GM19023 (cell line): ENCODE data around the gene EEFSEC.
A peak's percentile ranks its signal among the peaks of the same experiment; 100 is the strongest.

Experiments
- ATAC-seq: cut with Tn5 transposase; IDR thresholded peaks from one replicate; pipeline ENCODE4 v1.9.1; 2021; ENCODE audit warnings: mild to moderate bottlenecking, moderate library complexity; ENCODE audit not compliant: unreplicated experiment

Gene EEFSEC, protein sequence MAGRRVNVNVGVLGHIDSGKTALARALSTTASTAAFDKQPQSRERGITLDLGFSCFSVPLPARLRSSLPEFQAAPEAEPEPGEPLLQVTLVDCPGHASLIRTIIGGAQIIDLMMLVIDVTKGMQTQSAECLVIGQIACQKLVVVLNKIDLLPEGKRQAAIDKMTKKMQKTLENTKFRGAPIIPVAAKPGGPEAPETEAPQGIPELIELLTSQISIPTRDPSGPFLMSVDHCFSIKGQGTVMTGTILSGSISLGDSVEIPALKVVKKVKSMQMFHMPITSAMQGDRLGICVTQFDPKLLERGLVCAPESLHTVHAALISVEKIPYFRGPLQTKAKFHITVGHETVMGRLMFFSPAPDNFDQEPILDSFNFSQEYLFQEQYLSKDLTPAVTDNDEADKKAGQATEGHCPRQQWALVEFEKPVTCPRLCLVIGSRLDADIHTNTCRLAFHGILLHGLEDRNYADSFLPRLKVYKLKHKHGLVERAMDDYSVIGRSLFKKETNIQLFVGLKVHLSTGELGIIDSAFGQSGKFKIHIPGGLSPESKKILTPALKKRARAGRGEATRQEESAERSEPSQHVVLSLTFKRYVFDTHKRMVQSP

DNA sequence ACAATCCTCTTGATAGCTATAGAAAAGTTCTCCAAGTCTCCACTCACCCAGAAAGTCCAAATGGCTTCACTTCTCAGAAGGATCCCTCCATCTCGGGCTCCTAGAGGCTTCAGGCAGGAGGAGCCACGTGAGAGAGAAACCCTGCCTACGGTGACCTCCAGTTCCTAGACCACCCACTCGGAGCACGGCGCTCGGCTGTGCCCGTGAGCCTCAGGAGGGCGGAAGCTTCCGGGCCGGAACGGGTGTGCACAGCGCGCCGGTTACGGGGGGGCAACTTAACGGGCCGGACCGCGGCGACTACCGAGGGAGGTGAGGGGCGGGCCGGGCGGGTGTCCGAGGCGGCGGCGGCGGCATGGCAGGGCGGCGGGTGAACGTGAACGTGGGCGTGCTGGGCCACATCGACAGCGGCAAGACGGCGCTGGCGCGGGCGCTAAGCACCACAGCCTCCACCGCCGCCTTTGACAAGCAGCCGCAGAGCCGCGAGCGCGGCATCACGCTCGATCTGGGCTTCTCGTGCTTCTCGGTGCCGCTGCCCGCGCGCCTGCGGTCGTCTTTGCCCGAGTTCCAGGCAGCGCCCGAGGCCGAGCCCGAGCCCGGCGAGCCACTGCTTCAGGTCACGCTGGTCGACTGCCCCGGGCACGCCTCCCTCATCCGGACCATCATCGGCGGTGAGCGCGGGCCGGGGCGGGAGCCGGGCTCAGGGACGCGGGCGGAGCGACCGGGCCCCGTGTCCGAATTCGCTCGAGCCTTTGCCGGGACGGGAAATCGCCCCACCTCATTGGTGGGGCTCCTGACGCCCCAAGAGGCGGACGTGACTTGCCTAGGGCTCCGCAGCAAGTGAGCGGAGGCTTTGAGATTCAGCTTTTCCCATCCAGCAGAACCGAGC lies at the start of gene EEFSEC:
Gene EEFSEC, plus strand, starts transcription at position 326 of the 886 bp plus-strand sequence. Its CDS starts 27 bp downstream, at position 353.
- ATAC-seq: peak; percentile 89

DNA sequence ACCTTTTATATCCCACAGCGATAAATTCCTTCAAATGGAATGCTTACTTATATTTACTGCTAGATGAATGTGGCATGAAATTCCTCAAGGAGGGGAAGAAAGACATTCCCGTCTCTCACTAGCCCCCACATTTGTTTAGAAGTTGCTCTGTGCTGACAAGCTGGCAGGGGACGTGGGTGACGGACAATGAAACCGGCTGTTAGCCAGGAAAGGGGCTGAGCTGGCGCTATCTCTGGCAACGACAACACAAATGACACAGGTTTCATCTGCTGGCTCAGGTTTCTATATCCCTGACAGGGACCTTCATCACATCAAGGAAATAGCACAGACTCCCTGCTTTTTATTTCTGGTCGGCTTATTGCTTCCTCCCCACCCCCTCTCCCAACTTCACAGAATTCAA lies 45.4 kb upstream of the EEFSEC start:
- no peak for ATAC-seq

GRCh38 chr3:128111147-128111546 lies 42.1 kb upstream of the EEFSEC start:
- ATAC-seq: no peak

GRCh38 chr3:128112357-128112968 lies 40.8 kb upstream of the EEFSEC start:
- ATAC-seq: no peak

GRCh38 chr3:128113817-128114794 lies 39.2 kb upstream of the EEFSEC start:
- no peak for ATAC-seq

DNA sequence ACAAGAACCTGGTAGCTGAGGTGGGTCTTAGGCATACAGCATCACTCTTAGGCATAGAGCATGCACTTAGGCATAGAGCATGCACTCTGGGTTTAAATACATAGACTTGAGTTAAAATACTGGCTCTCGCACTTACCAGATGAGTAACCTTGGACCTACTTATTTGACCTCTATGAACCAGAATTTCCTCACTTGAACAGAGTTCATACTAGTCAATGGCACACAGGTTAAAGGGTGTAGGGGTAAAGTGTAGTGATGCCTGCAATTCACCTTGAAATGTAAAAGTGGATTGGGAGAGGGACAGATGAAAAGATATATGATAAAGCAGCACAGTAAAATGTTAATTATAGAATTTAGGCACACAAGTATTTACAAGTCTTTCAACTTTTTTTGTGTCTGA lies 31.3 kb upstream of the EEFSEC start:
- ATAC-seq: no peak

DNA sequence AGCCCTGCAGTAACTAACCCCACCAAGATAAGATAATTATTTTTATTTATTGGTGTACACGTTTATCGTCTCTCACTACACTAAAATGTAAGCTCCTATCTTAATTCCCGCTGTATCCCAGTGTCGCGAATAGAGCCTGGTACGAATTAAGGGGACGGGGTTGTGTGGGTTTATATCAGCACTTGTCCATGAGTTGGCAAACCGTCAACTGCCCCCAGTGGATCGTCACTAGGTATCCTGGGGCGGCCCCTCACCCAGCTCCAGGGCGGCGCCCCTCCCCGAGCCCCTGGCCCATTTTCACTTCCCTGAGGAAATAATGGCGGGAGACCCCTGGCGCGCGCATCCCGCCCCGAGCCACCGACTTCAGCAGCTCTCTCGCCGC lies 30.1 kb upstream of the EEFSEC start:
- ATAC-seq: no peak

- ATAC-seq: peak; percentile 99
Observed at GRCh38 chr3:128123538-128124368, 29.5 kb upstream of the EEFSEC start, which contains the start of gene RUVBL1. Gene RUVBL1 (minus strand): TSS chr3:128123812. CDS start chr3:128123724, 88 bp downstream.

DNA sequence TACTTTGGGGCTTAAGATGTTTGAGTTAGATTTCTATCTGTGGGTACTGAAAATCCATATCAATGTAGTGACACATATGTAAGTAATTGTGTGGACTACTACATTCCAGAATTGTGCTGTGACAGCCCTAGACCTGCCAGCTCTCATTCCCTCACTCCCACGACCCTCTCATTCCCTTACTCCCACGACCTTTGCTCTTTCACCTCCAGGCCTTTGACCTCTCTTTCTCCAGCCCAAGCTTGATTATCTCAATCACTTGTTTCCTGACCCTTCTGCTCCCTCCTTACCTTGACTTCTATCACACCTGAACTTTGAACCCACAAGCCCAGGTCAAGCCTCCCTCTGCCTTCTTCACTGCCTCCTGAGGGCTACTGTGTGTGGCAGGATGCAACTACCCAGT lies 26.0 kb upstream of the EEFSEC start:
- no peak for ATAC-seq

DNA sequence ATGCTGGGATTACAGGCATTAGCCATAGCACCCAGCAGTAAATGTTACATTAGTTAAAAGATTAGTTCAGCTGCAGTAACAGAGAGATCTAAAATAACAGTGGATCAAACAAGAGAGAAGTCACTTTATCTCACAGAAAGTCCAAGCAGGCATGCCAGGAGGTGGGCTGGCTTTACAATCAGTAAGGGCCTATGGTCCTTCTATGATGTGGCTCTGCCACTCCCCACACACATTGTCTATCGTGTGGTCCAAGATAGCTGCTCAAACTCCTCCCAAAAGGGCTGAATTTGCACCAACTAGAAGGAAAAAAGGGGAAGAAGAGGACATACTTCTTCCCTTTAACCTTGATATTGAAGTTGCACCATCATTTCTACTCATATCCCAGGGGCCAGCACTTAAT lies 25.0 kb upstream of the EEFSEC start:
- ATAC-seq: no peak

DNA sequence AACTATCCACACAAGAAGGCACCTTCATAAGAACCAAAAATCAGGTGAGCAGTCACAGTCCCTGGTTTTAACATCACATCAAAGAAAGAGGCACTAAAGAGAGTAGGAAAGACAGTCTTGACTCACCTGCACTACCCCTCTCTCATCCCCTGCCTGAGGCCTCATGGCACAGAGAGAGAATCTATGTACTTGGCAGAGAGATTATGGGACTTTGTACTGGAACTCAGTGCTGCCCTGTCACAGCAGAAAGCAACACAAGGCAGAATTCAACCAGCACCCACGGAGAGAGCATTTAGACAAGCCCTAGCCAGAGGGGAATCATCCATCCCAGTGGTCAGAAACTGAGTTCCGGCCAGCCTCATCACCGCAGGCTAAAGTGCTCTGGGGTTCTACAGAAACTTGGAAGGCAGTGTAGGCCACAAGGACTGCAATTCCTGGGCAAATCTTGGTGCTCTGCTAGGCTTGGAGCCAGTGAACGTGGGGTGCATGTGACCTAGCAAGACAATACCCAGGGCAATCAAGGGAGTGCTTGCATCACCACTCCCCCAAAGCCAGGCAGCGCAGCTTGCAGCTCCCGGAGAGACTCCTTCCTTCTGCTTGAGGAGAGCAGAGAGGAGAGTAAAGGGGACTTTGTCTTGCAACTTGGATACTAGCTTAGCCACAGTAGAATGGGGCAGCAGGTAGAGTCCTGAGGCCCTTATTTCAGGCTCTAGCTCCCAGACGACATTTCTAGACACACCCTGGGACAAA lies 21.2 kb upstream of the EEFSEC start:
- no peak for ATAC-seq

- no peak for ATAC-seq
Observed at GRCh38 chr3:128133273-128133883, 19.9 kb upstream of the EEFSEC start.

DNA sequence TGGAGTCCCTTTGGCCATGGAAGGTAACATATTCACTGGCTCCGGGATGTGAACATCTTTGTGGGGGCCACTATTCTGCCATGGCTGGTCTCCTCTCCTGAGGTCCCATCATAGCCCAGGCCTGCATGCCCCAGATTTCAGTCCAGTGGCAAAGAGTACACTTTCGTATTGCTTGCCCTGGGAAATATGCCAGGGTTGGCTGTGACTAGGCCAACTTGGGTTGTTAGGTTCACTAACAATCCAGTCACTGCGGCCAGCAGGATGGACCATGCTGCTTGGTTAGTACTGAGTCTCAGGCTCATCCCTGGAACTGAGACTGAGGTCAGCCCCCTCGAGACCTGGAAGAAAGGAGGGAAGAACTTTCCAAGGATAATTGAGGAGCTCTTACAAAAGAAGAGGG lies 9.8 kb upstream of the EEFSEC start:
- no peak for ATAC-seq

DNA sequence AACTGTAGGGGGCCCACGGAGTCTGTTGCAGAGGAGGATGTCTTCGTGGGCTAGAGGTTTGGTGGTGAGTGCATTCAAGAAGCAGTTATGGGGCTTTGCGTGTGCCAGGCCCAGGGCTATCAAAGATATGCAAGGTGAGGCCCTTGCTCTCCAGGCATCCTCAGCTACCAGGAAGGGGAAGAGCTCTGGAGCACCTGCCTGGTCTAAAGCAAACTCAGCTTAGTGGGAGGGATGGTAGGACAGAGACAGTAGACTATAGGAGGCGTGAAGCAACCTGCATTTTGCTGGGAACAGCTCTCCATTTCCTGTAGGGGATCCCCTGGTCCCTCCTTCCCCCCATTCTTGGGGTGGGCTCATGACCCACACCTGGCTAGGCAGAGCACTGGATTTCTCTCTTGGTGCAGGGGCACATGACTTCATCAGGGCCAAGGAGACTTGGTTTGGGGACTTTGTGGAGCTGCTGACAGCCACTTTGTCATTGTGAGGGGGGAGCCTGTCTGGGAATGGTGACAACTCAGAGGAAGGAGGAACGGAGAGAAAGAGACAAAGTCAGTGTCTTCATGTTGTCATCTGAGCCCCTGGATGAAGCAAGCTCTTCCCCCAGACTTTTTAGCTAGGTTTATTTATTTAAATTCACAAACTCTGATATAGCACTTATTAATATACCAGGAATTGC lies 8.6 kb upstream of the EEFSEC start:
- no peak for ATAC-seq

DNA sequence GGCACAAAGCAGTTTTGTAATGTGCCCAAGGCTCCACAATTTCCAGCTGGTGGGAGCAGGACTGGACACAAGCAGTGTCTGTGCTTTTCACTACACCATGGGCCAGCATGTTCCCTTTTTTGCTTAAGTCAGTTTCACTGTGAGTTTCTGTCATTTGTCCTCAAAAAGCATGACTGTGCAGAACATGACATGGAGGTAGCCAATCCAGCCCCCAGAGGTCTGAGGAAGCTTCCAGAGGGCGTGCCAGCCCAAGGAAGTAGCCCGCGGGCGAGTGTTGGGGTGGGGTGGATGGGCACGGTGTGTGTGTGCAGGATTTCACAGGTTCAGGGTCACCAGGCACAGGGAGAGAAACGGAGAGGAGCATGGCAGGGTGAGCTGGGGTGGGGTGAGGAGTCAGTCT lies 8.0 kb upstream of the EEFSEC start:
- no peak for ATAC-seq

GRCh38 chr3:128146201-128146600 lies 7.1 kb upstream of the EEFSEC start:
- ATAC-seq: no peak

- ATAC-seq: no peak
Observed at GRCh38 chr3:128149650-128150049, 3.6 kb upstream of the EEFSEC start.
